Lower lobe of right lung (tissue), 2 donors: ENCODE results near the gene CLK1. TPM values are rescaled to one million over a fixed set of nuclear protein-coding genes. Genes with fewer than 3 reads are reported as not detected.

Experiments used
- ATAC-seq, 2 donors: fragments of 200-7000 bp; cut with Tn5 transposase; one replicate each; pipeline ENCODE4 v1.9.1; 2020 to 2022; ENCODE audit warnings: mild to moderate bottlenecking in 2 of 2, moderate library complexity in 2 of 2
- DNase-seq: peaks from one replicate; pipeline ENCODE4 v3.0.0-alpha.2; 2020
- H3K27ac ChIP-seq: fragments of 200-600 bp; one replicate; pipeline ENCODE4 v1.8.0; 2022
- H3K27me3 ChIP-seq: fragments of 200-600 bp; one replicate; pipeline ENCODE4 v1.8.0; 2022; ENCODE audit warnings: low read depth
- H3K36me3 ChIP-seq: fragments of 200-600 bp; one replicate; pipeline ENCODE4 v1.8.0; 2022; ENCODE audit warnings: mild to moderate bottlenecking
- H3K4me1 ChIP-seq: fragments of 200-600 bp; one replicate; pipeline ENCODE4 v1.8.0; 2022
- H3K4me3 ChIP-seq: fragments of 200-600 bp; one replicate; pipeline ENCODE4 v1.8.0; 2022; ENCODE audit warnings: mild to moderate bottlenecking
- H3K9me3 ChIP-seq: fragments of 200-600 bp; one replicate; pipeline ENCODE4 v1.8.0; 2022
- CTCF ChIP-seq: fragments of 200-600 bp; IDR thresholded peaks from one replicate; pipeline ENCODE4 v1.8.0; 2022; ENCODE audit warnings: antibody characterized with exemption, mild to moderate bottlenecking
- intact Hi-C: fragments of 100-400 bp; cut with DNase I; formaldehyde crosslinking; loops from one replicate; pipeline ENCODE4 v1.11.0; 2022
- total RNA-seq: library from RNA; stranded (reverse); fragmentation: NEBNext Ultra II Directional; extraction: Animal tissue kit (Norgen Biotek cat#: 25700); gene quantifications from one replicate; pipeline ENCODE4 v1.2.1, GENCODE V29; 2021
- donor health status: DM: no; HTN: yes; CAD: no; lungs with severe emphysema.

CLK1 gene
- total RNA-seq, 1 donor from 2014 or later: 132 TPM

GRCh38 chr2:200861617-200862155, 2.8 kb downstream of the CLK1 start:
- intact Hi-C loops: loop anchor here (10.0 kb wide), 1 partner anchor 47 kb away; the partner anchor contains the start of gene BZW1
- peak overlapping the region; percentile 94 for H3K4me3 ChIP-seq
- DNase-seq: no peak
- no peaks in the 10 kb centered on the region for H3K9me3 ChIP-seq
- peak overlapping the region; percentile 100 for H3K27ac ChIP-seq
- TF ChIP-seq CTCF: no peak
- ATAC-seq: no peak
- H3K4me1 ChIP-seq: peaks cover 66% of the 10 kb centered on the region
- no peaks in the 10 kb centered on the region for H3K27me3 ChIP-seq
- H3K36me3 ChIP-seq: peaks cover 46% of the 10 kb centered on the region

GRCh38 chr2:200860092-200860795, 4.2 kb downstream of the CLK1 start:
- DNase-seq: no peak
- Histone ChIP-seq H3K4me1 (peaks cover 63% of the 10 kb centered on the region), H3K4me3 (peak overlapping the region; percentile 94), H3K36me3 (peaks cover 60% of the 10 kb centered on the region), H3K27ac (no peak overlapping the region), H3K27me3 (no peaks in the 10 kb centered on the region), H3K9me3 (no peaks in the 10 kb centered on the region)
- TF ChIP-seq CTCF: no peak
- intact Hi-C loops: loop anchor here (10.0 kb wide), 1 partner anchor 45 kb away; the partner anchor contains the start of gene BZW1
- ATAC-seq: no peak

GRCh38 chr2:200856806-200857205, 7.7 kb downstream of the CLK1 start:
- TF ChIP-seq CTCF: no peak
- no peak overlapping the region for H3K27ac ChIP-seq
- no peak overlapping the region for H3K4me3 ChIP-seq
- H3K9me3 ChIP-seq: no peaks in the 10 kb centered on the region
- no peak for DNase-seq
- no peaks in the 10 kb centered on the region for H3K27me3 ChIP-seq
- no peak for ATAC-seq
- H3K36me3 ChIP-seq: peaks cover 94% of the 10 kb centered on the region
- intact Hi-C loops: no loop called here
- peaks cover 58% of the 10 kb centered on the region for H3K4me1 ChIP-seq

- TF ChIP-seq CTCF: no peak
- H3K9me3 ChIP-seq: no peaks in the 10 kb centered on the region
- H3K27me3 ChIP-seq: no peaks in the 10 kb centered on the region
- no peak overlapping the region for H3K4me3 ChIP-seq
- ATAC-seq: no peak
- DNase-seq: no peak
- intact Hi-C loops: no loop called here
- H3K27ac ChIP-seq: no peak overlapping the region
- peaks cover 16% of the 10 kb centered on the region for H3K4me1 ChIP-seq
- H3K36me3 ChIP-seq: peaks cover 74% of the 10 kb centered on the region
These were observed 11.9 kb downstream of the CLK1 start for GRCh38 chr2:200852605-200853004.

GRCh38 chr2:200851398-200852248, 12.8 kb downstream of the CLK1 start:
- Histone ChIP-seq H3K27me3 (no peaks in the 10 kb centered on the region), H3K9me3 (no peaks in the 10 kb centered on the region), H3K27ac (no peak overlapping the region), H3K4me3 (no peak overlapping the region), H3K4me1 (peaks cover 7% of the 10 kb centered on the region), H3K36me3 (peaks cover 64% of the 10 kb centered on the region)
- TF ChIP-seq CTCF: no peak
- DNase-seq (no peak), ATAC-seq (no peak)
- intact Hi-C loops: no loop called here
